ENCODE measurements around the gene AVP. TPM values are rescaled to one million over a fixed set of nuclear protein-coding genes. Genes with fewer than 3 reads are reported as not detected.

AVP gene
- not detected in 2 replicates for total RNA-seq

GRCh38 chr20:3084283-3084985 is at the start of gene AVP:
TSS of gene AVP (minus strand) at chr20:3084724. CDS start at chr20:3084674, 50 bp downstream.

GRCh38 chr20:3071610-3072529 is 12.7 kb downstream of the AVP start, which contains the start of gene OXT:
TSS of gene OXT (plus strand) at chr20:3071620. CDS start at chr20:3071656, 36 bp downstream.

GRCh38 chr20:3045816-3046676 is 38.5 kb downstream of the AVP start, which contains the start of gene MRPS26:
TSS of gene MRPS26 (plus strand) at chr20:3046052. CDS start at chr20:3046069, 17 bp downstream.

GRCh38 chr20:3043322-3043721 is 41.2 kb downstream of the AVP start, which contains the start of gene GNRH2:
TSS of gene GNRH2 (plus strand) at chr20:3043622. CDS start at chr20:3044415, 793 bp downstream.

Other genes starting within 250 kb of the AVP start
- gene PCED1A, start 244.1 kb downstream of the AVP start, total RNA-seq: 15.9 and 61.2 TPM in 2 replicates
- 33.1 and 35.2 TPM in 2 replicates for gene VPS16, start 244.0 kb downstream of the AVP start, total RNA-seq
- 32.7 and 36.3 TPM in 2 replicates for gene PTPRA, start 211.2 kb downstream of the AVP start, total RNA-seq
- not detected in 2 replicates for gene GNRH2, start 41.1 kb downstream of the AVP start, total RNA-seq
- 57.5 and 59.6 TPM in 2 replicates for gene MRPS26, start 38.7 kb downstream of the AVP start, total RNA-seq
- not detected in 2 replicates for gene OXT, start 13.1 kb downstream of the AVP start, total RNA-seq
- 12.3 and 17.0 TPM in 2 replicates for gene FASTKD5, start 75.1 kb upstream of the AVP start, total RNA-seq
- 3.8 and 4.3 TPM in 2 replicates for gene UBOX5, start 75.1 kb upstream of the AVP start, total RNA-seq
- gene LZTS3, start 88.8 kb upstream of the AVP start, total RNA-seq: 1.8 and 4.0 TPM in 2 replicates
- gene DDRGK1, start 120.0 kb upstream of the AVP start, total RNA-seq: 34.6 and 73.9 TPM in 2 replicates
- 43.6 and 75.8 TPM in 2 replicates for gene ITPA, start 124.8 kb upstream of the AVP start, total RNA-seq
- gene SLC4A11, start 154.5 kb upstream of the AVP start, total RNA-seq: 0.72 and 0.78 TPM in 2 replicates

All from epithelial cell of alveolus of lung (primary cell).